Kidney glomerular epithelial cell (primary cell): ENCODE data around the gene ENOPH1.
A peak's percentile ranks its signal among the peaks of the same experiment; 100 is the strongest.

ENCODE experiments used
- DNase-seq: peaks from one replicate; lab custom pipeline; 2025; lab: John Stamatoyannopoulos, UW

Gene ENOPH1

DNA sequence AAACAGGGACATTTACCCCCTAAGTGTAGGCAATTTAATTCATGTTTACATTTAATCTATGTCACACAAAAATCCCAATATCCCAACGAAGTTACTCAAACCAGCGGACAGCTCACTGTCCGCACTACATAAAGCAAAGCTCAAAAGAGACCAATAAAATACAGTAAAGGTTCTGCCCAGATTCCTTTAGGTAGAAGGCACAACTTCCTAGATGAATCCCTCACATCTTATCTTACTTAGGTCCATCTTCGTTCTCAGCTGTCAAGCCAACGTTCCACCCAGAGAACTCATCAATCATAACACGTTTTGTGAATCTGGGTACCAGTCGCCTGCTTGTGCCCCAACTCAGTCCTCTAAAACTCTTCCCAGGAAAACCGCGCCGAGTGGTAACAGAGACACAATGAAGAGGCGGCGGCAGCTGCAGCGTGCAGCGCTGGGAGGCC lies 1.8 kb upstream of the ENOPH1 start:
- peak; percentile 38 for DNase-seq

DNA sequence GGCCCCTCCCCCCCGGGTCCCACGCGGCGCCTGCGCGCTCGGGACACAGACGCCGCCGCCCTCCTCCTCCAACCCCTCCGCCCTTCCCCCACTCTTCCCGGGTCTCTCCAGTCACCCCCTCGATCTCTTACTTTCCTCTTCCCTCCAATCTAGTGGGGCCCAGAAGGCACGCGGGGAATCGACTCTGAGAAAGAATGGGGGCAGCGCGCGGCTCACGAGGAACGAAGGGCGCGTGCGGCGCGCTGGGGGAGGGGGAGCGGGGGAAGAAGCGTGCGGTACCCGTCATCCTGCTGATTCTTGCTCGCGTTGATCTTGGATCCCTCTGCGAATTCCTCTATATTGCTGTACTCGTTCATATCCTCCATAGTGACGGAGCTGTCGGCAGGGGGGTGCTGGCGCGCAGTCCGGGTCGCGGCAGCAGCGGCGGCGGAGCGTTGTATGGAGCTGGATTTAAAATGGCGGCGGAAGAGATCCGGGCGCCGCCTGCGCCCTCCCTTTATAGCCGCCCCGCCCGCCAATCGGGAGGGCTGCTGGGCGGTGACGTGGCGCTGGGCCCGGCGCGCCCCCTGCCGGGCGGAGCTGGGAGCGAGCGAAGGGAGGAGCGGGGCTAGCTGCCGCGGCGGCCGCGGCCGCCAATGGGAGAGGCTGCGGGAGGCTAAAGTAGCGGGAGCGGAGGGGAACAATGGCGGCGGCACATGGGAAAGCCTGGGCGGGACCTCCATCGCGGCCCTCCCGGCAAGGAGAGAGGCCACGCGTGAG lies 1.2 kb upstream of the ENOPH1 start:
- DNase-seq, result peak; percentile 89

DNA sequence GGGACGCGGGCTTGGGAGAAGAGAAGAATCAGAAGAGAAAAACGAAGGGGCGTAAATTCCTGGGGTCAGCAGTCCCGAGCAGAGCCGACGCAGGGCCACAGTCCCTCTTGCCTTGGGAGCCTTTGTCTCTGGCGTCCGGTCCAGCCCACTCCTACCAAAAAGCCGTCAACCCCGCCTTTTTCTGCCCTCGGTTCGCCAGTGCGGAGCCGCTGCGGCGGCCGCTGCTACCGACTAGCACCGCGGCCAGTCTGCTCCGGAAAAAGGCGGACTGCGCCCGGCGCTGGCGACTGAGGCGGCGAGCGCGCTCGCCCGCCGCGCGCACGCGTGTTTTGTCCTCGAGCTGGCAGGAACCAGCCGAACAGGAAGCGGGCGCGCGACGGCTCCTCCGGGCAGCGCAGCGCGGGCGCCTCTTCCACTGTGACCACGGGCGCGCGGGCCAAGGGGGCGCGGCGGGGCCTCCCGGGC lies 630 bp upstream of the ENOPH1 start:
- DNase-seq, result no peak

DNA sequence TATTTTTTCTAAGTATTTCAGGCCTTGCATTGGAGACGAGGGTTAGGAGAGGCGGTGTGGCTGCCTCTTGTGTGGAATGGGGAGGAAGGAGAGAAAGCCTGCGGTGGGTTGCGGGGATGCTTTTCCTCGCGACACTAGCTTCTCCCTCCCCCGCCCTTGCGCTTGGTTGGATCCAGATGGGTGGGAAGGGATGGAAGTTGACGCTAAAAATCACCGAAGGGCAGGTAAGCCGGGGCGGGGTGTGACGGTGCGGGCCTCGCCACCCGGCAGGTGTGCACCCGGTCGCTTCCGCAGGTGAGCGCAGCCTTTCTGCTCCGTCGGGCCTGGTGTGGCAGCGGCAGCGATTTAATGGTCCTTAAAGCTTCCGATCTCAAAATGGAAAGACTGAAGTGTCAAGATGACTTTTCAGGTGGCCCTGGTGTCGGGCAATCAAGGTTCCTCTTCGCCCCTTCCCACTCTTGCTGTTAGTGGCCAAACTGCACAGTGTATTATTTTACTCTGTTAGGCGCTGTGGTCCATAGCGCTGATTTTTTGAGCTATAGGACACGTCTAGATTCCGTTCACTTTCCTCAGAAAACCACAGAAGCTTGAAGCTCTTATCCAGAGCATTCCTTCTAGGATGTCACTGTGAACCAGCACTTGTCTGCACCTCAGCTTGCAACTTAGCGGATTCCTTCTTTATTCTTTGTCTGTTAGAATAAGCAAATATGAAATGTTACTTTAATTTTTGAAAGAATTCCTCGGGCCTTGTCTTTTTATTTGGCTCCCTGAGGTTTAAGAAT lies 765 bp downstream of the ENOPH1 start:
- DNase-seq, result no peak

DNA sequence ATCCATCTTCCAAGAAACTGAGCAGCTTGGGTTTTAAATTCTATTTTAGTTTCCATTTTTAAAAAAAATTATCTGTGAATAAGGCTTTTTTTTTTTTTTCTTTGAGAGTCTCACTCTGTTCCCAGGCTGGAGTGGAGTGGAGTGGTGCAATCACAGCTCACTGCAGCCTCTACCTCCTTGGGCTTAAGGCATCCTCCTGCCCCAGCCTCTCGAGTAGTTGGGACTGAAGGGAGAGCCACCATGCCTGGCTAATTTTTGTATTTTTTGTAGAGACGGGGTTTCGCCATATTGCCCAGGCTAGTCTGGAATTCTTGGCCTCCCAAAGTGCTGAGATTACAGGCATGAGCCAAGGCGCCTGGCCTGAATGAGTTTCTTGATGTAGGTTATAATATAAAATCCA lies 1.4 kb downstream of the ENOPH1 start:
- no peak for DNase-seq

DNA sequence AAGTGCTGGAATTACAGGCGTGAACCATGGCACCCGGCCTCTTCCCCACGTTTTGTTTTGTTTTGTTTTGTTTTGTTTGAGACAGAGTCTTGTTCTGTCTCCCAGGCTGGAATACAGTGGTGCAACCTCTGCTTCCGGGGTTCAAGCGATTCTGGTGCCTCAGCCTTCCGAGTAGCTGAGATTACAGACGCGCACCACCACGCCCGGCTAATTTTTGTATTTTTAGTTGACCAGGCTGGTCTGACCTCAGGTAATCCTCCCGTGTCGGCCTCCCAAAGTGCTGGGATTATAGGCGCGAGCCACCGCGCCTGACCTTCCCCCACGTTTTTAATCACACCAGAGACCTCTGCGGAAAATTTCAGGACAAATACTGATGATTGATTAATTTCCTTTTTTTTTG lies 2.2 kb downstream of the ENOPH1 start:
- DNase-seq, result no peak

DNA sequence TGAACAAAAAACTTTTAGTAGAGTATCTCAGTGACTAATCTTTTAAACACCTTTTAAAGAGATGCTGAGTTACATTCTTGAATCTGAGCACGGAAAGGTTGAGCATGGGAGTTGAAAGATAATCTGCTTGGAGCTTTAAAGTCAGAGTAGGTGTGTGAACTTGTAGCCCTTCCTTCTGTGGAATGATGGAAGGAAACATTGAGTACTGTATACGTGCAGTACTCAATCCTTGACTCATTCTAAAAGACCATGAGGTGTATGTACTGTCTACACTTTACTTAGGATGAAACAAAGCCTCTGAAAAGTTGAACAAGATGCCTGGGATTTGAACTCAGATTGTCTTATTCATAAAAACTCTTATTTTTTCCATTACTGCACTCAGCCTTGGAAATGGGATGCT lies 3.4 kb downstream of the ENOPH1 start:
- no peak for DNase-seq

DNA sequence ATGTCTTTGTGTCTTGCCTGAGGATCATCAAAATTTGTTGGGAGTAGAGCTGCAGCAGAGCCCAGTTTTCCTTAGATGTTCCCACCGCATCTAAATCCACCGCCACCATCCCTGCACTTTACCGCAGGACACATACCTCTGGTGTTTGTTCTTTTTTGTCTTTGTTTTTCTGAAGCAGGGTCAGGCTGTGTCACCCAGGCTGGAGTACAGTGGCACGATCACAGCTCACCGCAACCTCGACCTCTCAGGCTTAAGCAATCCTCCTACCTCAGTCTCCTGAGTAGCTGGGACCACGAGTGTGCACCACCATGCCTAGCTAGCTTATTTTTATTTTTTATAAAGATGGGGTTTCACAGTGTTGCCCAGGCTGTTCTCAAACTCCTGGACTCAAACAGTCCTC lies 4.6 kb downstream of the ENOPH1 start:
- no peak for DNase-seq

DNA sequence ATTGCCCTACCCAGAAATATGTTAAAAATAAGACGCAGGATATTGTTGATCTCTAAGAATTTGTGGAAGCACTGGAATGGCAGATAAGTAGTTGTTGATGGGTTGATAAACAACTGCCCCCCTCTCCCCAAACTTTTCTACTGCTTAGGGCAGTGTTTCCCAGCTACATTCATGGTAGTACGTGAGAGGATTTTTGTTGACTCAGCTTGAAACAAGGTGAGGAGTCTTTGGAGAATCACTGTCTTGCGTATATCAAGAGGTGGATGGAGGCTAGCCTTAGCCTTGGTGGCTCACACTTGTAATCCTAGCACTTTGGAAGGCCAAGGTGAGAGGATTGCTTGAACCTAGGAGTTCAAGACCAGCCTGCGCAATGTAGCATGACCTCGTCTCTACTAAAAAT lies 5.7 kb downstream of the ENOPH1 start:
- DNase-seq, result no peak

DNA sequence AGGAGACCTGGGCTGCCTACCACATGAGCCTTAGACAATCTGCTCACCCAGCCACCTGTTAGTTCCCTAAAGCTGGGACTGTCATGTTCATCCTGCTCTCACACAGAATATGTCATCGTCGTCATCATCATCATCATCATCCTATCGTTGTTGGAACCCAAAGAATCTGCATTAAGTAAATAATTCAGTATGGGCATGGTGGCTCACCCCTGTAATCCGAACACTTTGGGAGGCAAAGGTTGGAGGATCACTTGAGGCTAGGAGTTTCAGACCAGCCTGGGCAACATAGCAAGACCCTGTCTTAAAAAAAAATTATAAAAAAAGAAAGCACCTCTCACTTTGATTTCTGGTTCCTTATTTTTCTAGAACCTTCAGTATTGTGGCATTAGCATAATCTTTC lies 6.4 kb downstream of the ENOPH1 start:
- DNase-seq, result no peak

DNA sequence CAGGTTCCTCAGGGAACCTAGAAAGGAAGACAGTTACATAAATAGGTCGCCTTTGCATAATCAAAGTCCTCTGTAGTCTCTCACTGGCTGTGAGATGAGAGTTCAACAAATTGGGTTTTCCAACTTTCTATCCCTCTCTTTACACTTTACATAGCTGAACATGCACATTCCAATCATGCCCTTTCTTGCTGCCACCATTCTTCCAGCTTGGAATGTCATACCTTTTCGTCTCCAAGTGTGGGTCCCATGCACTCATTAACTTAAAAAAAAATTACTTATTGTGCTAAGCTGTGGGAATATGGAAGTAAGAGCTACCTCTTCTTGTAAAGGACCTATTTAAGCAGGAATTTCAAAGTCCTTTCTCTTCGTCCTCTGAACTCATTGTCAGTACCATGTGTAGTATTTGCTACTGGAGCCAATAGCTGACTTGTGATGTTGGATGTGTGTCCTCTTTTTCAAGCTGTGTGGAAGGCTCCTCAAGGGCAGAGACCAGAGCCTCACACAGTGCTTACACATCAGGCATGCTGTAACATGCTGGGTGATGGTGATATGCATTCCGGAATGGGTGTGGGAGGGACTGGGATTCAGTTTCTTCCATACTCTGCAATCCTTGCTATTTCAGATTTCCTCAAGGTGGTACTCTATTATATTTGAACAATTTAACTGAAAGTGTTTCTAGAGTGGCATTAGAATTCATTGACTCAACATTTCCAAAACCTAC lies 7.1 kb downstream of the ENOPH1 start:
- DNase-seq, result no peak

DNA sequence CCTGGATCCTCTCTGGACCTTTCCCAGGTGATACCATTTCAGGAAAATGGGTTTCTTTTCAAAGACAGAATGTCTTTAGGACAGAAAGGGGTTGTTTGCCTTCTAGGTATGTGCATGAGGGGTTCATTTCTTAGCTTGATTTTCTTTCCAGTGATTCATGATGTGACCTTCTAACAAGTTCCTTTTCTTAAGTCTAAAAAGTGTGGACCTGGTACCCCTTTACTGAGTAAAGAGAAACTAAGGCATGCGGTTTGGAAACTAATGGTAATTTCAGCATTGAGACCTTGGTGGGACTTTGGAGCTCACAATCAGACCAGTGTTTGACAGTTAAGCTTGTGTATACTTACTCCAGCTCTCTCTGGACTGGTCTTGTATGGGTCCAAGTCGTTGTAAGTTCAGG lies 8.7 kb downstream of the ENOPH1 start:
- DNase-seq, result no peak

DNA sequence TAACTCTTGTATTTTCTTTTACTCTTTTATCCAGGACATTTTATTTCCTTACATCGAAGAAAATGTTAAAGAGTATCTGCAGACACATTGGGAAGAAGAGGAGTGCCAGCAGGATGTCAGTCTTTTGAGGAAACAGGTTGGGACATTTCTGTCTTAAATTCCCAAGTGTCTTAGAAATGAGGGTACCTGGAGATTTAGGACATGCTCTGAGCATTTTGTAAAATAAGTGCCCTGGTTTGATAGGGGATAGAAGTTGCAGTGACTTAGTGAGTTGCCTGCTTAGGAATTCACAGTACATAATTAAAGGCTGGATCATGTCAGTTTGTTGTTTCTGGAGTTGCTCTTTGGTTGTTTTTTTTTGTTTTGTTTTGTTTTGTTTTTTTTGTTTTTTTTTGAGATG lies 17.5 kb downstream of the ENOPH1 start:
- DNase-seq, result no peak

DNA sequence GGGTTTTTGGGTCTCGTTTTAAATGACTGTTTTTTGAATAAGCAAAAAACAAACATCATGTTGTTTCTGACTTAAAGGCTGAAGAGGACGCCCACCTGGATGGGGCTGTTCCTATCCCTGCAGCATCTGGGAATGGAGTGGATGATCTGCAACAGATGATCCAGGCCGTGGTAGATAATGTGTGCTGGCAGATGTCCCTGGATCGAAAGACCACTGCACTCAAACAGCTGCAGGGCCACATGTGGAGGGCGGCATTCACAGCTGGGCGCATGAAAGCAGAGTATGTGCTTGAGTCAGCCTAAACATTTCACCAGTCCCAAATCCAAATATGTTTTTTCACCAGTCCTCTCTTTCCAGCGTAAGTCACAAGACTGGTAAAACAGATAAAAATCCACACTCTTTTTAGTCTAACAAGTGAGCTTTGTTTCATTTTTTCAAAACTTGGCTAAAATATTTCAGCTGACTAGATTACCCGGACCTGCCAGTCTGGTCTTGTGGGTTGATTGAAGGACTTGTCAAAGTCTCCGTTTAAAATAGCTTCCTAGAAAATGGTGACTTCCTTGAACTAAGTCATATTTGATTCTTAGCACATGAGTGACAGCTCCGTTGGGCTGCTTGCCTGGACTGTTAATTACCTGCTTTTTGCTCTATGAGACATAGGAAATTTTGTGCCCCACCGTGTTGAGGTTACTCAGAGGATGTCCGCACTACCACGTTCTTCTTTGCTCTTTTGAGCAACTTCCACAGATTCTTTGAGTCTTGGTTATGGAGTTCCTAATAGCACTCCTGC lies 20.8 kb downstream of the ENOPH1 start:
- no peak for DNase-seq

DNA sequence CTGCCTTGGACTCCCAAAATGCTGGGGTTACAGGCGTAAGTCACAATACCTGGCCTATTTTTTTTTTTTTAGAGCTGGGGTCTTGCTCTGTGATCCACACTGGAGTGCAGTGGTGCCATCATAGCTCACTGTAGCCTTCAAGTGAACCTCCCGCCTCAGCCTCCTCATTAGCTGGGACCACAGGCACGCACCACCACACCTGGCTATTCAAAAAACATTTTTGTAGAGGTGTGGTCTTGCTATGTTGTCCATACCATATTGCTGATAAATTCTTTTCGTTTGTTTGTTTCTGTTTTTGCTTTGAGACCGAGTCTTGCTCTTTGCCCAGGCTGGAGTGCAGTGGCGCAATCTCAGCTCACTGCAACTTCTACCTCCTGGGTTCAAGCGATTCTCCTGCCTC lies 21.6 kb downstream of the ENOPH1 start:
- no peak for DNase-seq

DNA sequence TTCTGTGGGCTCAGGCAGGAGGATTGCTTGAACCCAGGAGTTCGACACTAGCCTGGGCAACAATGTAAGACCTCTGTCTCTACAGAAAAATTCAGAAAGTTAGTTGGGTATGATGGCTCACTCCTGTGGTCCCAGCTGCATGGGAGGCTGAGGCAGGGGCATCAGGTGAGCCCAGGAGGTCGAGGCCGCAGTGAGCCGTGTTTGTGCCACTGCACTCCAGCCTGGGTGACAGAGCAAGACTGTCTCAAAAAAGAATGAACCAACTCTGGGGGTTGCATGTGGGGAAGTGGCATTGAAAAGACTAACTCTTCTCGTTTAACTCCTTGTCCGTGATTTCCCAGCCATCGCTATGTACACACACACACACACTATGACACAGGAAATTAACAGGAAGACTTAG lies 26.9 kb downstream of the ENOPH1 start:
- no peak for DNase-seq

DNA sequence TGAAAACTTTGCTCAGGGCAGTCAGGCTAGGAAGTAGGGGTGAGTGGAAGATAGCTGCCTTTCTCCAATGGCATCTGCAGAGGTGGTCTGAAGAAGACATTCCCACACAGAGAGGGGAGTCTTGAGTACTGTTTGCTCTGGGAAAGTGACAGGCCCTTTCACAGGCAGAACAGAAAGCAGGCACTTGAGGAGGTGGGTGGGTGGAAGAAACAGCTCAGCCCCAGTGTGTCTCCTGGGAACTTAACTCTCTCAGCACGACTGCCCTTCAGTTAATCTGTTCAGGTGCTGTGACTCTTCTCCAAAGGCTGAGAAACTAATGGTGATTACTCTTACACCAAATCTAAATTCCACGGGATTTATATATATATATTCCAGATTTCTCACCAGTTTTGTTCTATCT lies 28.3 kb downstream of the ENOPH1 start:
- DNase-seq, result no peak

DNA sequence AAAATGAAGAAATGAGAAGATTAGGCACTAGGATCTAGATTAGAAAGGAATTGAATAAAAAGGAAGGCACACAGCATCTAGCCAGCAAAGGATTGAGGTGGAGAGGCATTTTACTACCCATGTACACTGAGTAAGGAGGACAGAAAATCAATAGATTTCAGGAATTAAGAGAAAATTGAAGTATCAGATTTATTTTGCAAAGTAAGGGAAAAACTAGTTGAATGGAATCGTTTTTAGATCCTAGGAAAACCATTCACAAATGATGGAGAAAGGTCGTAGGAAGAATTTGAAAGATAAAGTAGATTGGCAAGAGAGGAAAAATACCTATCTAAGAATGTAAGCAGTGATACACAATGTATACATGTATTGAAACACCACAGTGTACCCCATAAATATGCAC lies 31.3 kb downstream of the ENOPH1 start:
- no peak for DNase-seq

DNA sequence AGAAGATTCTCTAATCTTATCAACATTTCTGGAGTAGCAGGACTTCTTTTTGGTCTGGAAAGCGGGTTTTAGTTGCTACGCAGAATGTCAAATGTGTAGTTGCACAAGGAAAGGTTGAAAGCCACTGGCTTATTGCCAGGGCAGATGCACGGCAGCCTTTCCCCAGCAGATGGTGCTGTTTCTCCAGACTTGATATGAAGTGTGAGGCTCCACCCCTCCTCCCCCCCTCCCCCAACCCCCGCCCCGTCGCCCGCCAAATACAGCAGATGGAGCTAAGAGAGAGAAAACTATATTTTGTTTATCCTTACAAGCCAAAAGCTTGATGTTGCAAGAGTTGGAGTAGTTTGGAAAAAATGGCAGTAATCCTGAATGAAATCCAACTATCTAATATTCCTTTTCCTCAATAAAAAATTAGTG lies 32.0 kb downstream of the ENOPH1 start:
- peak; percentile 57 for DNase-seq

DNA sequence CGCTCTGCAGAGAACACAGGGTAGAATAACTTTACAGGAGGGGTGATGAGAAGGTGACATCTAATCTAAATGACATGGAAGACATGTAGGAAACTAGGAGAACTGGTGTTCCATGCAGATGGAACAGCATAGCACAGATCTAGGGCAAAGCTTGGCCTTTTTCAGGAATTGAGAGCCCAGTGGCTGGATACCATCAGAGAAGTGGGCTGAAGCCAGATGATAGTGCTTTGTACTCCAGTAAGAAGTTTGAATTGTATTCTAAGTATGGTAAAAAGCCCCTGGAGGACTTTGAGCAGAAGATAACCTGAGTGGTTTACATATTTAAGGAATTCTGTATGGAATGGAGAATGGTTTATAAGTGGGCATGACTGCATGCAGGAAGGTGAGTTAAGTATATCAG lies 32.8 kb downstream of the ENOPH1 start:
- no peak for DNase-seq

DNA sequence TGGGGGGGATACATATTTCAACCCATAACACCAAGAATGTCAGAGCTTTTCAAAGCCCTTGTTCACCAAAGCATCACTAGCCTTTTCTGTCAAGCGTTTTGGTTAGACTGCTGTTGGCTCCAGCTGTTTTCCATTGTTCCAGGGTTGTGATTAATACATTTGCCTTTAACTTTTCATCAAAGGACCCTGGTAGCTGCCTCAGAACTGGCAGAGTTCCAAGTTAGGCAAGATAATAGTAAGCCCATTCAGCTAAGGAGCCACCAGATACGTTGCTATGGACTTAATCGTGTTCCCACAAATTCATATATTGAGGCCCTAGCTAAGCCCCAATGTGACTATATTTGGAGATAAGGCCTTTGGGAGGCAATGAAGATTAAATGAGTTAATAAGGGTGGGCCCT lies 37.1 kb downstream of the ENOPH1 start:
- DNase-seq, result no peak

DNA sequence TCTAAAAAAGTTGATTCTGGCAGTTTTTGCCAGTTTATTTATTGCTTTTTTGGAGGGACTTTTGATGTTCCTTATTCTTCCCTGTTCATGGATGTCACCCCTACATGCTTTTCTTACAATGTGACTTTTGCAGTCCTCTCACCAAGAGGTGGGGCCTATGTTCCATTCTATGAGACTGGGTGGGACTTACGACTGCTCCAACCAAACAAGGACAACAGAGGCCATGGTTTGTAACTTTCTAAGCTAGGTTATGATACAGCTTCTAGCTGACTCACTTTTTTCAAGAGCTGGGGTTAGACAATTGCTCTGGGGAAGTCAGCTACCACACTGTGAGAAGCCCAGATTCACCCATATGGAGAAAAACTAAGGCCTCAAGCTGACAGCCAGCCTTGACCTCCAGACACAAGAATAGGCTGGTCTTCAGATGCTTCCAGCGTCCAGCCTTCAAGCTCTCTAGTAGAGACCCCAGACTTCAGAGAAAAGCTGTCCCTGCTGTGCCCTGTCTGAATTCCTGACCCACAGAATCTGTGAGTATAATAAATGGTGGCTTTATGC lies 39.5 kb downstream of the ENOPH1 start:
- peak; percentile 23 for DNase-seq
